HepG2 (cell line): ENCODE data around the gene SERPINI1.

Experiments used
- SMARCC2 ChIP-seq: fragments of 450-650 bp; IDR thresholded peaks from 2 replicates; pipeline ENCODE4 v1.6.1; 2017; ENCODE audit warnings: antibody characterized with exemption, mild to moderate bottlenecking
- ZNF891 ChIP-seq: sonication (generic); formaldehyde crosslinking; IDR thresholded peaks from 2 replicates; pipeline ENCODE4 v1.5.0; 2020; ENCODE audit warnings: mild to moderate bottlenecking, missing genetic modification reagents
- TF ChIP-seq, protein P1 (sequence below): sonication (generic); formaldehyde crosslinking; IDR thresholded peaks from 2 replicates; pipeline ENCODE4 v1.5.0; 2020; ENCODE audit warnings: missing genetic modification reagents

DNA sequence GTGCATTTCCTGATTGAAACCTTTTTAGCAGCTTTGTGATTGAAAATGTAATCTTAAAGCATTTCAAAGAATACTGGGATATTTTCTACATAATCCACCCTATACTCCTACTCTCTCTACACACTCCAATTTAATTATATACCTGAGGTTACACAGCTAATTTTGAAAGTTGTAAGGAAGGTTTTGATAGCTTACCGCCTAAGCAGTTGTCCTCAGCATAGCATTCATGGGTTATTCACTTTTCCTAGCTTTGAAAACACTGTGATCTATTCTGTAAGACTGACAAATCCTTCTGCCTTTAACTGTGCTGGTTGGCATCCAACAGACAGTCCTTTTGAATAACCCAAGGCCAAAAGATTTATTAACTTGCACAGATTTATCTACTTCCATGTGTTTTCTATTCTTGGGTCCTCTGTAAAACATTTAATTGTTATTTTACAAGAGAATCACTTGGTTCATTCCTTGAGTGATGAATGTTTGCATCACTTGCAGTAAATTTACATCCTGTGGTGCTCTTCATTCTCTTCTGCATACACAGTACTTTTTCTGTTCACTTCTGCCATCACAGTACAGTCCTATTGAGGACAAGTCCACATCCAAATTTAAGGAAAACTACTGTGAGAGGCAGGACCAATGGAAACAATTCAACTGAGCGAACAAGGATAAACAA is 44.8 kb downstream of the SERPINI1 start:
- TF ChIP-seq SMARCC2 (no peak), ZNF891 (CRISPR knock-in tag) (no peak)
- TF ChIP-seq, protein P1, sequence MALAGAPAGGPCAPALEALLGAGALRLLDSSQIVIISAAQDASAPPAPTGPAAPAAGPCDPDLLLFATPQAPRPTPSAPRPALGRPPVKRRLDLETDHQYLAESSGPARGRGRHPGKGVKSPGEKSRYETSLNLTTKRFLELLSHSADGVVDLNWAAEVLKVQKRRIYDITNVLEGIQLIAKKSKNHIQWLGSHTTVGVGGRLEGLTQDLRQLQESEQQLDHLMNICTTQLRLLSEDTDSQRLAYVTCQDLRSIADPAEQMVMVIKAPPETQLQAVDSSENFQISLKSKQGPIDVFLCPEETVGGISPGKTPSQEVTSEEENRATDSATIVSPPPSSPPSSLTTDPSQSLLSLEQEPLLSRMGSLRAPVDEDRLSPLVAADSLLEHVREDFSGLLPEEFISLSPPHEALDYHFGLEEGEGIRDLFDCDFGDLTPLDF (CRISPR knock-in tag): no peak
